GM03348 (cell line): ENCODE measurements around the gene KRTAP5-11.
A peak's percentile ranks its signal among the peaks of the same experiment; 100 is the strongest.
"Not testable (repeated sequence)": the region's sequence is repeated elsewhere in the genome, so short reads cannot be mapped to it uniquely, and the experiment has no call there.

Experiments used
- DNase-seq: peaks from one replicate; pipeline ENCODE4 v3.0.0; 2012; ENCODE audit warnings: low spot score

Gene KRTAP5-11

GRCh38 chr11:71581826-71582225 lies 849 bp downstream of the KRTAP5-11 start:
- DNase-seq = no peak

- peak; percentile 89 for DNase-seq
Observed at GRCh38 chr11:71580057-71581003, 2.3 kb downstream of the KRTAP5-11 start.

GRCh38 chr11:71579513-71579912 lies 3.2 kb downstream of the KRTAP5-11 start:
- not testable (repeated sequence) for DNase-seq

DNA sequence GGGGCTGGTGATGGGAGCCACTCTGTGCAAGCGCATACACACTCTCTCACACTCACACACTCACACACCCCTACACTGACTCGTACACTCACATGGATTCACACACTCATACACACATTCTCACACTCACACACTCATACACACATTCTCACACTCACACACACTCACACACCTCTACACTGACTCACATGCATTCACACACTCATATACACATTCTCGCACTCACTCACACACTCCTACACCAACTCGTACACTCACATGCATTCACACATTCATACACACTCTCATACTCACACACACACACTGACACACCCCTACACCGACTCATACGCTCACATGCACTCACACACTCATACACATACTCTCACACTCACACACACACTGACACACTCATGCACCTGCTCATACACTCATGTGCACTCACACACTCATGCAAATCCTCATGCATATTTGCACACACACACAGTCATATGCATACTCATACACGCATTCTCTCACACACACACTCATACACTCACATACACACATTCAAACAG lies 5.1 kb downstream of the KRTAP5-11 start:
- DNase-seq = no peak

DNA sequence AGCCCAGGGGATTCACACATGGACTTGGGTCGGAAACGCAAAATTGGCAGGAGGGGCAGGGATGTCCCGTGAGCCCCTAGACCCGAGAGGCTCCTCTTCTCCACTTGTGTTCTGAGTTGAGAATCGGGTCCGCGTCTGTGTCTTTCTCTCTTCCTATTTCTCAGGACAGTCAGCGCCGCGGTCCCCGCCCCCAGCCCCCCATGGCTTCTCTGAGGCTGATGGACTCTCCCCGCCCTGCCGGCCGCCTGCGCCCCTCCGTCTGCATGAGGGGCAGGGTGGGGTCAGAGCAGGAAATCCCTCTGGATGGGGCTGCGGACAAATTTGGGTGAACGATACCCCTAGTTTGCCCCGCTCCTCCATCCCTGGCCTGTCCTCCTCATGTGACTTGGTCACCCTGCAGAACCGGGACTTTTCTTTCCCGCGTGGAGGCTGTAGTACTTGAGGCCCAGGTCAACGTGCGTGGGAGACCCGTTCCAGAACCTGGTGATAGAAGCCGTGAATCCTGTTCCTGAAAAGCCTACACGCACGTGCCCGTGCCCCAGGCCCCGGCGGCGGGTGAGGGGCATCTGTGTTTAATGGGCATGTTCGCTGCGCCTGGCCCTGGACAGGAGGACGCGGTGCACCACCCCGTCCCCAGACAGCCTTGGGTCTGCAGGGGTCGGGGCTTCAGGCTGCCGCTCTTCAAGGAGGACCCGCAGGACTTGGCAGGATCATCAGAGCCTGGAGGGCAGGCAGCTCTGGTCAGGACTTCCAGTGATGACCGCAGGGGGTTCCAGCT lies 5.8 kb downstream of the KRTAP5-11 start:
- DNase-seq = not testable (repeated sequence)

DNA sequence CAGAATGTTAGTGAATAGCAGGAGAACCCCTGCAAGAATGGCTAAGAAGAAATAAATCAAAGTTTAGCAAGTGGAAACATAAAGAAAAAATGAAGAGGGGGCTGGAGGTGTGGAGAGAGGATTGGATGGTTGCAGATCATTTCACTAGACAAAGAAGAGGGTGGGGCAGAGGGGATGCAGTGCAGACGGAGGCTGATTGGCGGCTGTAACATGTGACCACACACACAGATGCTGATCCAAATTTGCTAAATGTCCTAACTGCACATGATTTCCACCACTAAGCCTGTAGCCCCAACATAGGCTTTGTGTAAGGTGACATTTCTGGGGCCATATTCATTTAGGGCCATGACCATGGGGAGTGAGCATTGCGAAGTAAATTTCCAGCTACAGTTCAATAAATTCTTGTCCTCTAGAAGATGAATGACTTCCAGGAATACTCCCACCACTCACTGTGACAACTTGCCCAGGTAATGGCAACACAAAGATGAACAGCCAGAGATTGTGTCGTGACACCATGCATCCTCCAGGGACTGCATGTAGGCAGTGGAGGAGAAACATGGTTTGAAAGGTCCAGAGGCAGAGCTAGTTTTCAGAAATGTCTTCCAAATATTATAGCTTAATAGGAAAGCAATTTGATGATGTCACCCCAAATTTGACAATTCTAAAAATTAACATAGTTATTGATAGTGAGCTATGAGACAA lies 6.8 kb downstream of the KRTAP5-11 start:
- DNase-seq = no peak

GRCh38 chr11:71574418-71574817 lies 8.3 kb downstream of the KRTAP5-11 start:
- no peak for DNase-seq

- no peak for DNase-seq
Observed at GRCh38 chr11:71572811-71573210, 9.9 kb downstream of the KRTAP5-11 start.

DNA sequence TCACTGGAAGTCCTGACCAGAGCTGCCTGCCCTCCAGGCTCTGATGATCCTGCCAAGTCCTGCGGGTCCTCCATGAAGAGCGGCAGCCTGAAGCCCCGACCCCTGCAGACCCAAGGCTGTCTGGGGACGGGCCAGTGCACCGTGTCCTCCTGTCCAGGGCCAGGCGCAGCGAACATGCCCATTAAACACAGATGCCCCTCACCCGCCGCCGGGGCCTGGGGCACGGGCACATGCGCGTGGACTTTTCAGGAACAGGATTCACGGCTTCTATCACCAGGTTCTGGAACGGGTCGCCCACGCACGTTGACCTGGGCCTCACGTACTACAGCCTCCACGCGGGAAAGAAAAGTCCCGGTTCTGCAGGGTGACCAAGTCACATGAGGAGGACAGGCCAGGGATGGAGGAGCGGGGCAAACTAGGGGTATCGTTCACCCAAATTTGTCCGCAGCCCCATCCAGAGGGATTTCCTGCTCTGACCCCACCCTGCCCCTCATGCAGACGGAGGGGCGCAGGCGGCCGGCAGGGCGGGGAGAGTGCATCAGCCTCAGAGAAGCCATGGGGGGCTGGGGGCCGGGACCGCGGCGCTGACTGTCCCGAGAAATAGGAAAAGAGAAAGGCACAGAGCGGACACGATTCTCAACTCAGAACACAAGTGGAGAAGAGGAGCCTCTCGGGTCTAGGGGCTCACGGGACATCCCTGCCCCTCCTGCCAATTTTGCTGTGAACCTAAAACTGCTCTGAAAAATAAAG lies 11.4 kb downstream of the KRTAP5-11 start:
- DNase-seq = not testable (repeated sequence)

- DNase-seq = no peak
Observed at GRCh38 chr11:71568704-71569349, 13.8 kb downstream of the KRTAP5-11 start.

DNA sequence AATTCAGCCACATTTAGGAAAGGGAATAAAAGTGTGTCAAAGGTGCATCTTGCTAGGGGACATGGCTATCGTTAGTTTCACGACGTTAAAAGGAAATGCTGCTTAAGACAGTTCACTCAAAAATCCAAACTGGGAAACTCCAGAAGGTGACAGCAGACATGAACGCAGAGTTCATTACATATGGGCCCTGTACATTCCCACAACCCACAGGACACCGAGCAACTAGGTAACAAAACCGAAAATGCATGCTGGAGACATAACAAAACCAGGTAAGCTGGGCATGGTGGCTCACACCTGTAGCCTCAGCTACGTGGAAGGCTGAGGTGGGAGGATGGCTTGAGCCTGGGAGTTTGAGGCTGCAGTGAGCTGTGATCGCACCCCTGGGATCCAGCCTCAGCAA lies 15.0 kb downstream of the KRTAP5-11 start:
- not testable (repeated sequence) for DNase-seq

DNA sequence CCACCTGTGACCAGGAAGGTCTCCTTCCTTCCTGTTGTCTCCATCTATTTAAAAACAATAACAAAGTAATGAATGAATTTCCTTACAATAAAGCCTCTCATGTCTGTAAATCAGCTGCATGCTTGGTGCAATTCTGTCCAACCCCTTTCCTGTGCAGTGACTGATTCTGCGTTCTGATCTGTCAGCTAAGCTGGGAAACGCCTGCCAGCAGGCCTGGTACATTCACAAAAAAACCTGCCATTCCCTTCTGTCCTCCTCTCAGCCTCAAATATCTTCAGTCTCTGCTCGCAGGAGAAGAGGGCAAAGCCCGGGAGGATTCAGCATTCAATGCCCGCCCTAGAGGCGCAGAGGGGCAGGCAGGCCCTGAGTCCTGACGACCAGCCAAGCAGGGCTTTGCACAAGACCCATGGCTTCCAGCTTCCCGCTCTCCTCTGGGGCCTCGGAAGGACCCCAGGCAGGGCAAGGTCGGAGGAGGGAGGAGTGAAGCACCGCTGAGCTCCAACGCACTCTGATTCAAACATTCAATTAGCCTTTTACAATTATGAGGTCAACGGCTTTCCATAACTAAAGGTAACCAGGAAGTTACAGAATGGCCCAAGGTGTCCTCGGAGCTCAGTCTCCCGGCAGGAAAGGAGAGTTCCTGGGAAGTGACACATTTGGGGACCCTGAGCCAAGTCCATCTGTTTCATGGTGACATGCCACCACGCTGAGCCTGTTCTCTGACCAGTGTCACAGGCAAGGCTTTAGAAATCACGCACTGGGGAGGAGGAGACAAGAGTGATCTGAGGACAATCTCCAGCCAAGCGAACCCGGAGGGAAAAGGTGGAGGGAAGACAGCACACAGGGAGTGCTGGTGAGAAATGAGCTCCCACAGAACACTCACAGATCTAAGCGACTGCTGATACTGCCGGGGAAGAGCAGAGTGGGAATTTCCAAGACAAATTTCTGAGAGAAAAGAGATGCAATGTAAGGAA lies 15.8 kb downstream of the KRTAP5-11 start:
- not testable (repeated sequence) for DNase-seq

DNA sequence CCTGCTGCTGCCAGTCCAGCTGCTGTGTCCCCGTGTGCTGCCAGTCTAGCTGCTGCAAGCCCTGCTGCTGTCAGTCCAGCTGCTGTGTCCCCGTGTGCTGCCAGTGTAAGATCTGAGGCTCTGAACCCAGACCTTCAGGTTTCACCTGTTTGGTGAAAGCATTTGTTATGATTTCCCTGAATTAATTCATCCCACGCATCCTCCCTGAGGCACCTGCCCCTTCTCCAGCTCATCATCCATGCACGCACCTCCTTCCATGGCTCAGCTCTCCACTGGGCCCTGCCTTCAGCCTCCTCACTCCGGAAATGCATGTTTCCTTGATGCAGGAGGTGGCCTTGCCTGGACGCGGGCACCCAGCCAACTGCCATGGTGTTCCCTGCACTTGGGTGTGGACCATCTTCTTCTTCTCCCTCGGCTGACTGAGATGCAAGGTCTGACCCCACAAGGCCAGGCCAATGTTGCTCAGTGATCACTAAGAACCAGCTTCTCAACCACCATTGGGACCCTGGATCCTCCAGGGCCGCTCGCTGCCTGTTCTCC lies 16.5 kb downstream of the KRTAP5-11 start:
- DNase-seq = no peak

DNA sequence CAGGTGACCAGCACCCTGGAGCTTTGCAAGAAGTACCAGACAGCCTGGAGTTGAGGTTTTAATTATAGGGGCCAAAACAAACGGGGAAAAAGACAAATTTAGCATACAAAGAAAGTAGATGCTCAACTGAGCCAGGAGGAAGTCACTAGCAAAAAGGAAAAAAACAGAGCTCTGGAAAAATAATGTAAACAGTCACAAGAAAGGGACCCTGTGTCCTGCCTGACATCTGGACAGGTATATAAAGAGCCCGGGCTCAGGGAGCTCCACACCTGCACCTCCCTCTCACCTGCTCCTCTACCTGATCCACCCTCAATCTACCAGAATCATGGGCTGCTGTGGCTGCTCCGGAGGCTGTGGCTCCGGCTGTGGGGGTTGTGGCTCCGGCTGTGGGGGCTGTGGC lies 17.4 kb downstream of the KRTAP5-11 start, which contains the start of gene KRTAP5-10:
Gene KRTAP5-10, plus strand, starts transcription at position 301 of the 400 bp plus-strand sequence. Its CDS starts 25 bp downstream, at position 326.
- no peak for DNase-seq

- no peak for DNase-seq
Observed at GRCh38 chr11:71564430-71564829, 18.2 kb downstream of the KRTAP5-11 start.

GRCh38 chr11:71563406-71563805 lies 19.3 kb downstream of the KRTAP5-11 start:
- peak; percentile 61 for DNase-seq

DNA sequence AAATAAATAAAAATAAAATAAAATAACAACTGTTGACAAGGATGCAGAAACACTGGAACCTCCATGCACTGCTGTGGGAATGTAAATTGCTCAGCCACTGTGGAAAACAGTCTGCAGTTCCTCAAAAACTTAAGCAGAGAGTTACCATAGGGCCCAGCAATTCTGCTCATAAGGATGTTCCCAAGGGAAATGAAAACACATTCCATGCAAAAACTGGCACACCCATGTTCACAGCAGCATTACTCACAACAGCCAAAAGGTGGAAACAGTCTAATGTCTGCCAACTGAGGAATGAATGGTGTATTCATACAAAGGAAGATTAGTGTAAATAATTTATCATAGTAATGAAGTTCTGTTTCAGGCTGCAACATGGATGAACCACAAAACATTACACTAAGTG lies 20.6 kb downstream of the KRTAP5-11 start:
- DNase-seq = no peak

GRCh38 chr11:71558996-71559395 lies 23.7 kb downstream of the KRTAP5-11 start:
- no peak for DNase-seq

- no peak for DNase-seq
Observed at GRCh38 chr11:71557257-71557656, 25.4 kb downstream of the KRTAP5-11 start.
